HG03439 (cell line): Measurements from ENCODE around the gene HDAC8.
"Not testable (repeated sequence)": the region's sequence is repeated elsewhere in the genome, so short reads cannot be mapped to it uniquely, and the experiment has no call there.

Experiments used
- ATAC-seq: cut with Tn5 transposase; IDR thresholded peaks from one replicate; pipeline ENCODE4 v1.9.1; 2021; ENCODE audit warnings: mild to moderate bottlenecking, moderate library complexity; ENCODE audit not compliant: unreplicated experiment

The HDAC8 gene

GRCh38 chrX:72465889-72466288, 106.8 kb downstream of the HDAC8 start:
- no peak for ATAC-seq

- ATAC-seq = no peak
Measured at GRCh38 chrX:72461766-72462165, 110.9 kb downstream of the HDAC8 start.

GRCh38 chrX:72461288-72461687, 111.4 kb downstream of the HDAC8 start:
- ATAC-seq = no peak

GRCh38 chrX:72460715-72461114, 111.9 kb downstream of the HDAC8 start:
- ATAC-seq = no peak

- not testable (repeated sequence) for ATAC-seq
Measured at GRCh38 chrX:72449034-72449433, 123.6 kb downstream of the HDAC8 start.

GRCh38 chrX:72440764-72441163, 131.9 kb downstream of the HDAC8 start:
- not testable (repeated sequence) for ATAC-seq

GRCh38 chrX:72436010-72436409, 136.6 kb downstream of the HDAC8 start:
- no peak for ATAC-seq

- no peak for ATAC-seq
Measured at GRCh38 chrX:72430405-72430968, 142.2 kb downstream of the HDAC8 start.

- ATAC-seq = no peak
Measured at GRCh38 chrX:72421797-72422196, 150.8 kb downstream of the HDAC8 start.

- ATAC-seq = no peak
Measured at GRCh38 chrX:72409993-72410392, 162.7 kb downstream of the HDAC8 start.

GRCh38 chrX:72408885-72409284, 163.8 kb downstream of the HDAC8 start:
- ATAC-seq = no peak

- not testable (repeated sequence) for ATAC-seq
Measured at GRCh38 chrX:72405136-72405535, 167.5 kb downstream of the HDAC8 start.

GRCh38 chrX:72402614-72403013, 170.0 kb downstream of the HDAC8 start:
- ATAC-seq = no peak

GRCh38 chrX:72399816-72400215, 172.8 kb downstream of the HDAC8 start:
- ATAC-seq = no peak

GRCh38 chrX:72396117-72396516, 176.5 kb downstream of the HDAC8 start:
- ATAC-seq = no peak

GRCh38 chrX:72395237-72395636, 177.4 kb downstream of the HDAC8 start:
- no peak for ATAC-seq

GRCh38 chrX:72394518-72395170, 178.0 kb downstream of the HDAC8 start:
- ATAC-seq = no peak

GRCh38 chrX:72393836-72394517, 178.7 kb downstream of the HDAC8 start:
- ATAC-seq = no peak

- ATAC-seq = no peak
Measured at GRCh38 chrX:72392816-72393800, 179.5 kb downstream of the HDAC8 start.

GRCh38 chrX:72392042-72392441, 180.6 kb downstream of the HDAC8 start:
- ATAC-seq = no peak

GRCh38 chrX:72387247-72387646, 185.4 kb downstream of the HDAC8 start:
- ATAC-seq = no peak
